Mucosa of descending colon (tissue), 3 donors: ENCODE results near the gene TRPM3. TPM values are rescaled to one million over a fixed set of nuclear protein-coding genes. Genes with fewer than 3 reads are reported as not detected.

Experiments
- ATAC-seq: fragments of 200-7000 bp; cut with Tn5 transposase; one replicate; pipeline ENCODE4 v1.9.1; 2020; ENCODE audit warnings: mild to moderate bottlenecking, moderate library complexity
- DNase-seq, 3 donors: peaks; one replicate each; pipeline ENCODE4 v3.0.0-alpha.2; 2020
- H3K36me3 ChIP-seq: fragments of 200-600 bp; one replicate; pipeline ENCODE4 v1.8.0; 2021; ENCODE audit warnings: low read depth, mild to moderate bottlenecking
- H3K4me1 ChIP-seq: fragments of 200-600 bp; one replicate; pipeline ENCODE4 v1.8.0; 2021; ENCODE audit warnings: low read depth, mild to moderate bottlenecking
- H3K4me3 ChIP-seq: fragments of 200-600 bp; one replicate; pipeline ENCODE4 v1.8.0; 2021; ENCODE audit warnings: mild to moderate bottlenecking
- H3K9me3 ChIP-seq: fragments of 200-600 bp; one replicate; pipeline ENCODE4 v1.8.0; 2021; ENCODE audit warnings: mild to moderate bottlenecking
- CTCF ChIP-seq: fragments of 200-600 bp; IDR thresholded peaks from one replicate; pipeline ENCODE4 v1.8.0; 2022; ENCODE audit warnings: antibody characterized with exemption, mild to moderate bottlenecking
- intact Hi-C, 2 donors: fragments of 100-400 bp; cut with DNase I in 1 of 2; cut with micrococcal nuclease in 1 of 2; formaldehyde crosslinking; loops; one replicate each; pipeline versions ENCODE4 v1.11.0 to v1.11.1; 2022; cut with DNase I, micrococcal nuclease
- total RNA-seq, 3 donors: library from RNA; stranded (reverse); fragmentation: NEBNext Ultra II Directional in 2 of 3; extraction: Animal tissue kit (Norgen Biotek cat#: 25700) in 2 of 3; gene quantifications; one replicate each; pipeline versions ENCODE4 v1.2.1 to v1.2.4, GENCODE V29; 2021 to 2023
- donor health status: DM: no; HTN: no; CAD: no; lungs with moderate emphysema.
- donor health status: DM: no; HTN: no; CAD: no.
- donor health status: DM: no; HTN: yes; CAD: no.

The TRPM3 gene
- total RNA-seq, 3 donors from 2014 or later, result 0.29 to 0.55 (median 0.51) TPM

- ATAC-seq (no peak), DNase-seq (no peak)
- no peak for TF ChIP-seq CTCF
Observed at GRCh38 chr9:70682298-70682697, 439.1 kb downstream of the TRPM3 start.

GRCh38 chr9:70679845-70680244 lies 441.6 kb downstream of the TRPM3 start:
- Histone ChIP-seq H3K4me1 (no peaks in the 10 kb centered on the region), H3K36me3 (no peaks in the 10 kb centered on the region), H3K9me3 (no peaks in the 10 kb centered on the region), H3K4me3 (no peak overlapping the region)
- no peak for TF ChIP-seq CTCF
- ATAC-seq, result no peak
- DNase-seq, result no peak
- intact Hi-C loops, result no loop called here

More at GRCh38 chr9:70682298-70682697, 439.1 kb downstream of the TRPM3 start:
- Histone ChIP-seq H3K9me3 (no peaks in the 10 kb centered on the region), H3K36me3 (no peaks in the 10 kb centered on the region), H3K4me3 (no peak overlapping the region), H3K4me1 (no peaks in the 10 kb centered on the region)
- intact Hi-C loops, result no loop called here

GRCh38 chr9:70678153-70678552 lies 443.3 kb downstream of the TRPM3 start:
- intact Hi-C loops, result no loop called here
- no peak overlapping the region for H3K4me3 ChIP-seq
- H3K4me1 ChIP-seq, result no peaks in the 10 kb centered on the region
- no peak for DNase-seq
- TF ChIP-seq CTCF, result no peak
- no peak for ATAC-seq
- H3K36me3 ChIP-seq, result no peaks in the 10 kb centered on the region
- H3K9me3 ChIP-seq, result no peaks in the 10 kb centered on the region

GRCh38 chr9:70677055-70677735 lies 444.2 kb downstream of the TRPM3 start:
- TF ChIP-seq CTCF, result no peak
- Histone ChIP-seq H3K4me3 (no peak overlapping the region), H3K4me1 (no peaks in the 10 kb centered on the region), H3K36me3 (no peaks in the 10 kb centered on the region), H3K9me3 (no peaks in the 10 kb centered on the region)
- DNase-seq, result no peak
- no peak for ATAC-seq
- intact Hi-C loops, result no loop called here

GRCh38 chr9:70675868-70676370 lies 445.5 kb downstream of the TRPM3 start:
- no peak overlapping the region for H3K4me3 ChIP-seq
- no peak for TF ChIP-seq CTCF
- no peaks in the 10 kb centered on the region for H3K4me1 ChIP-seq
- intact Hi-C loops, result no loop called here
- H3K36me3 ChIP-seq, result no peaks in the 10 kb centered on the region
- ATAC-seq (no peak), DNase-seq (no peak)
- H3K9me3 ChIP-seq, result no peaks in the 10 kb centered on the region
